ENCODE data around the gene GALNT9. TPM values are rescaled to one million over a fixed set of nuclear protein-coding genes. Genes with fewer than 3 reads are reported as not detected.

GALNT9 gene
- total and polyA plus RNA-seq, 8 donors, result 0.15 to 3.1 (median 0.19) TPM; not detected in 5

DNA sequence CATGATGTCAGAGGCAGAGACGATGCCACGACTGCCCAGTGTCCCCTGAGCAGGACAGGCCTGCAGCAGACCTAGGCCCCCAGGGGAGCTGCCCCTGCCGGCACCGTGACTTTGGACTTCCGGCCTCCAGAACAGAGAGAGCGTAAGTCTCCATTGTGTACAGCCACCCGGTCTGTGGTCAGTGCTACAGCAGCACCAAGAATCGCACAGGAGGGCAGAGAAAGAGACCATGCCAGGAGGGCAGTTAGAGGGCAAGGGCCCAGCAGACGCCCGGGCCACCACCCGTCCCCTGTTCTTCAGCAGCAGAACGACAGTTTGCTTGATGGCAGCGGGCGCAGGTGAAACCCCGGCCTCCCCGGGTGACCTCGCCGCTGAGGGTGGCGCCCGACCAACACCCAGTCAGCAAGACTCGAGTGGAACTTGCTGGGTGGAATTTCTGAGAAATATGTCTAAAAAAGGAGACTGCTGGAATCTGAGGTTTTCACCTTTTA lies 19.7 kb downstream of the GALNT9 start:
- DNase-seq, result no peak
- WGBS, 5 donors, result 84 to 88% (median 87%) methylated on average over 21 of the region's 21 CpGs
- no peaks in the 10 kb centered on the region for H3K36me3 ChIP-seq

DNA sequence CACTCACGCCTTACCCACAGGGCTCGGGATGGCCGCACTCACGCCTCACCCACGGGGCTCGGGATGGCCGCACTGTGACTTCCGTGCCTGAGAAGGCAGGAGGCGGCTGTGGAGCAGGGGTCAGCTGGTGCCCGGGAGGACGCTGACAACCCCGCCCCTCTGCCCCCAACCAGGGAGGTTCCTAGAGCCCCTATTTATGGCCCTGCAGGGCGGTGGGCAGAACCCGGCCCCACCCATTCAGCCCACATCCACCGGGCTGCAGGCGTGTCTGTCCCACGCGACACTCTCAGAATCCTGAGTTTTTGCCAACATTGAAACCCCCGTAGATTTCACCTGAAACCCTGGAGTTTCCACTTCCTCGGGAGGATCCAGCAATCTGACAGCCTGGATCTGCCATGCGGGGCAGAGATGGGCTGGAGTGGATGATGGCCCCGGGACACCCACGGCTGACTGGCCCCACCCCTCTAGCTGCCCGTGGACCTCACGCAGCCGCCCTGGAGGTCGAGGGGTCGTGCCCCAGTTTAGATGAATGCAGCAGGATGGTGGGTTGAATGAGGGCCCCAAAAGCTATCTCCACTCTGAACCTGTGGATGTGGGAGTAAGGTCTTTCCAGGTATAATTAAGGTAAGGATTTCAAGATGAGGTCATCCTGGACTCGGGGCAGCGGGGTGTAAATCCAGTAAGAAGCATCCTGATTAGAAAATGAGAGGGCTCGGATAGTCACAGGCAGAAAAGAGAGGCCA lies 20.4 kb downstream of the GALNT9 start:
- 64 to 73% (median 70%) methylated on average over 19 to 31 of the region's 31 CpGs for WGBS, 5 donors
- no peaks in the 10 kb centered on the region for H3K36me3 ChIP-seq
- TF ChIP-seq EP300 (IDR thresholded peaks at IDR 0.05) (no peak), POLR2AphosphoS5 (IDR thresholded peaks at IDR 0.05) (no peak), POLR2A (IDR thresholded peaks at IDR 0.05) (no peak)
- TF ChIP-seq, protein P1, sequence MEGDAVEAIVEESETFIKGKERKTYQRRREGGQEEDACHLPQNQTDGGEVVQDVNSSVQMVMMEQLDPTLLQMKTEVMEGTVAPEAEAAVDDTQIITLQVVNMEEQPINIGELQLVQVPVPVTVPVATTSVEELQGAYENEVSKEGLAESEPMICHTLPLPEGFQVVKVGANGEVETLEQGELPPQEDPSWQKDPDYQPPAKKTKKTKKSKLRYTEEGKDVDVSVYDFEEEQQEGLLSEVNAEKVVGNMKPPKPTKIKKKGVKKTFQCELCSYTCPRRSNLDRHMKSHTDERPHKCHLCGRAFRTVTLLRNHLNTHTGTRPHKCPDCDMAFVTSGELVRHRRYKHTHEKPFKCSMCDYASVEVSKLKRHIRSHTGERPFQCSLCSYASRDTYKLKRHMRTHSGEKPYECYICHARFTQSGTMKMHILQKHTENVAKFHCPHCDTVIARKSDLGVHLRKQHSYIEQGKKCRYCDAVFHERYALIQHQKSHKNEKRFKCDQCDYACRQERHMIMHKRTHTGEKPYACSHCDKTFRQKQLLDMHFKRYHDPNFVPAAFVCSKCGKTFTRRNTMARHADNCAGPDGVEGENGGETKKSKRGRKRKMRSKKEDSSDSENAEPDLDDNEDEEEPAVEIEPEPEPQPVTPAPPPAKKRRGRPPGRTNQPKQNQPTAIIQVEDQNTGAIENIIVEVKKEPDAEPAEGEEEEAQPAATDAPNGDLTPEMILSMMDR (IDR thresholded peaks at IDR 0.05), result no peak
- H3K4me1 ChIP-seq, result no peaks in the 10 kb centered on the region
- intact Hi-C loops (cut with DNase I; ENCODE audit: low total_unique reads), result no loop called here
- H3K27me3 ChIP-seq, result peaks cover 0 to 35% (median 0%) of the 10 kb centered on the region in 3 donors
- H3K4me3 ChIP-seq, result no peak overlapping the region
- DNase-seq, result no peak
- no peak overlapping the region for H3K27ac ChIP-seq
- peaks cover 16 to 43% (median 33%) of the 10 kb centered on the region in 4 donors for H3K9me3 ChIP-seq

More for the DNA sequence above, 19.7 kb downstream of the GALNT9 start:
- Histone ChIP-seq H3K4me3 (no peak overlapping the region), H3K27me3 (peaks cover 0 to 40% (median 0%) of the 10 kb centered on the region in 3 donors), H3K9me3 (peaks cover 16 to 43% (median 33%) of the 10 kb centered on the region in 4 donors), H3K4me1 (no peaks in the 10 kb centered on the region), H3K27ac (no peak overlapping the region)
- intact Hi-C loops (cut with DNase I; ENCODE audit: low total_unique reads), result no loop called here
- TF ChIP-seq, protein P1 (IDR thresholded peaks at IDR 0.05), result no peak
- TF ChIP-seq POLR2A (IDR thresholded peaks at IDR 0.05) (no peak), EP300 (IDR thresholded peaks at IDR 0.05) (no peak), POLR2AphosphoS5 (IDR thresholded peaks at IDR 0.05) (no peak)

DNA sequence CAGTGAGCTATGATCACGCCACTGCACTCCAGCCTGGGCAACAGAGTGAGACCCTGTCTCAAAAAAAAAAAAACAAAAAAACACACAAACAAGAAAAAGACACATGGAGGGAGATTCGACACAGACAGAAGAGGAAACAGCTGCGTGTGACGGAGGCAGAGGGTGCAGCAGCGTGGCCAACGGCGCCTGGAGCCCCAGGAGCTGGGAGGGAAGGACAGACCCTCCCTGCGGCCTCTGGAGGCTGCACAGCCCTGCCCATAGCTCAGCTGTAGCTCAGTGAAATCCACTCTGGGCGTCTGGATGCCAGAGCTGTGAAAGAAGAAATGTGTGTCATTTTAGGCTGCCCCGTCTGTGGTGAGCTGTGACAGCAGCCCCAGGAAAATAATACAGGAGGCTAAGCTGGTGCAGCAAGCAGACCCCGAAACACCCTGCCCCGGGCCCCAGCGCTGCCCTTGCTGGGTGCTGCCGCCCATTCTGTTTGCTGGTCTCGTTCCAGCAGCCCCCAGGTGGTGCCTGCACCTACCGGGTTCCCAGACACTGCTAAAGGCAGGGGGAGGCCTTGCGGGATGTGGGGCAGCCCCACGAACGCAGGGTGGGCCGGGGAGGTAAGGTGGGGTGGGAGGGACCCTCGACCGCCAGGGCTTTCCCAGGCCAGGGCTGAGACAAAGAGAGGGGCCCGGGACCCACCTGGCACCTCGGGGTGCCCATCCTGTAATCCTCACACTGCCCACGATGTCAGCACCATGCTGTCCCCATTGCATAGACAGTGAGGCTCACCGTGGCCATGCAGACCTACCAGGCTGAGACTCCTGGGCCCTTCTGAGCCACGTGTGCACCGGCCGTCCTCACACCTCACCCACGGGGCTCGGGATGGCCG lies 21.2 kb downstream of the GALNT9 start:
- no peak for TF ChIP-seq EP300 (IDR thresholded peaks at IDR 0.05)
- TF ChIP-seq, protein P1 (IDR thresholded peaks at IDR 0.05), result no peak
- no peak for TF ChIP-seq POLR2AphosphoS5 (IDR thresholded peaks at IDR 0.05)
- no peak for TF ChIP-seq POLR2A (IDR thresholded peaks at IDR 0.05)
- intact Hi-C loops (cut with DNase I; ENCODE audit: low total_unique reads), result no loop called here

DNA sequence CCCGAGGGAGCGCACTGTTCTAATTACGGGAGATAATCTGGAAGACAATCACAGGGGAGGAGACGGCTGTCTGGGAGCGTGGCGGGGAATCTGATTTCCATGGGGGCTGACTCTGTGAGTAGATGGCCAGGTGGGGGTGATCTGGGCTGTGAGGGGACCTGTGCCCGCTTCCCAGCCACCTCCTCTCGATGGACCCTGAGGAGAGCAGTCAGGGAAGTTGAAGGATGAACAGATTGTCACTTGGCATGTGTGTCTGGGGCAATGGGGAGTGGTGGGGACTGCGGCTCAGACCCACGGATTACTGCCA lies 22.6 kb downstream of the GALNT9 start:
- no peaks in the 10 kb centered on the region for H3K36me3 ChIP-seq
- 71 to 82% (median 75%) methylated on average over 10 of the region's 10 CpGs for WGBS, 5 donors
- H3K4me3 ChIP-seq, result no peak overlapping the region
- TF ChIP-seq, protein P1 (IDR thresholded peaks at IDR 0.05), result no peak
- TF ChIP-seq POLR2A (IDR thresholded peaks at IDR 0.05) (no peak), EP300 (IDR thresholded peaks at IDR 0.05) (no peak), POLR2AphosphoS5 (IDR thresholded peaks at IDR 0.05) (no peak)
- peaks cover 13 to 32% (median 23%) of the 10 kb centered on the region in 4 donors for H3K9me3 ChIP-seq
- peaks cover 0 to 43% (median 0%) of the 10 kb centered on the region in 3 donors for H3K27me3 ChIP-seq
- intact Hi-C loops (cut with DNase I; ENCODE audit: low total_unique reads), result no loop called here
- H3K27ac ChIP-seq, result no peak overlapping the region
- H3K4me1 ChIP-seq, result no peaks in the 10 kb centered on the region
- DNase-seq, result no peak

More for the DNA sequence above, 21.2 kb downstream of the GALNT9 start:
- H3K9me3 ChIP-seq, result peaks cover 16 to 43% (median 33%) of the 10 kb centered on the region in 4 donors
- DNase-seq, result no peak
- 60 to 74% (median 66%) methylated on average over 20 to 32 of the region's 32 CpGs for WGBS, 5 donors
- H3K27me3 ChIP-seq, result peaks cover 0 to 35% (median 0%) of the 10 kb centered on the region in 3 donors
- H3K27ac ChIP-seq, result no peak overlapping the region
- no peaks in the 10 kb centered on the region for H3K4me1 ChIP-seq
- no peaks in the 10 kb centered on the region for H3K36me3 ChIP-seq
- H3K4me3 ChIP-seq, result no peak overlapping the region
